HEK293 (cell line): Measurements from ENCODE around the gene RABGGTA.

Experiments used
- CTCF ChIA-PET: fragments of 350-600 bp; formaldehyde crosslinking; extraction: SDS; loops from one replicate; lab custom pipeline; 2021; ENCODE audit warnings: antibody characterized with exemption; lab: Yijun Ruan, JAX
- POLR2A ChIA-PET: fragments of 300-600 bp; formaldehyde crosslinking; extraction: SDS; loops from one replicate; lab custom pipeline; 2020; ENCODE audit warnings: antibody characterized with exemption, inconsistent platforms; lab: Yijun Ruan, JAX
- H3K27ac ChIP-seq: fragments of 200-500 bp; sonication (Bioruptor generic); 2 replicates; pipeline ENCODE4 v1.5.1; 2014; ENCODE audit warnings: low read depth, low read length, control low read depth, inconsistent platforms; ENCODE audit errors: extremely low read depth
- H3K36me3 ChIP-seq, 2 experiments: fragments of 200-500 bp in 1 of 2; sonication (Bioruptor generic) in 1 of 2; 1 replicate in 1 of 2; 2 replicates in 1 of 2; pipeline ENCODE4 v1.5.1; 2014 to 2017; ENCODE audit warnings: inconsistent platforms in 2 of 2, low read length in 2 of 2; ENCODE audit not compliant: control insufficient read depth in 2 of 2, insufficient read depth in 1 of 2
- H3K4me1 ChIP-seq: fragments of 200-500 bp; sonication (Bioruptor generic); 2 replicates; pipeline ENCODE4 v1.5.1; 2014; ENCODE audit warnings: mild to moderate bottlenecking, low read length, inconsistent platforms; ENCODE audit not compliant: control insufficient read depth, insufficient read depth
- H3K4me3 ChIP-seq: 2 replicates; pipeline ENCODE4 v1.5.1; 2011; ENCODE audit warnings: low read depth, mild to moderate bottlenecking, control low read depth, low read length, moderate library complexity
- H3K9me3 ChIP-seq: fragments of 200-500 bp; sonication (Bioruptor generic); 2 replicates; pipeline ENCODE4 v1.5.1; 2014; ENCODE audit warnings: low read depth, low read length, inconsistent platforms; ENCODE audit not compliant: control insufficient read depth, insufficient read depth
- EGR2 ChIP-seq: fragments of 450-650 bp; formaldehyde crosslinking; IDR thresholded peaks from 2 replicates; pipeline ENCODE4 v1.5.1; 2016; ENCODE audit warnings: low read depth, missing biosample characterization, missing genetic modification characterization
- FEZF1 ChIP-seq: fragments of 450-650 bp; formaldehyde crosslinking; IDR thresholded peaks from 2 replicates; pipeline ENCODE4 v1.5.1; 2016; ENCODE audit warnings: missing biosample characterization, missing genetic modification characterization
- HOXC10 ChIP-seq: sonication (generic); formaldehyde crosslinking; IDR thresholded peaks from 2 replicates; pipeline ENCODE4 v1.8.1; 2023; ENCODE audit warnings: mild to moderate bottlenecking, missing genetic modification reagents
- IKZF3 ChIP-seq: fragments of 450-650 bp; IDR thresholded peaks from 2 replicates; pipeline ENCODE4 v1.5.0; 2018; ENCODE audit warnings: missing biosample characterization, mild to moderate bottlenecking, missing genetic modification characterization, moderate library complexity
- OVOL3 ChIP-seq: fragments of 450-650 bp; formaldehyde crosslinking; IDR thresholded peaks from 2 replicates; pipeline ENCODE4 v1.5.1; 2016; ENCODE audit warnings: missing biosample characterization, missing genetic modification characterization
- RBAK ChIP-seq: fragments of 450-650 bp; formaldehyde crosslinking; IDR thresholded peaks from 2 replicates; pipeline ENCODE4 v1.5.1; 2016; ENCODE audit warnings: missing biosample characterization, missing genetic modification characterization
- TRIM28 ChIP-seq: IDR thresholded peaks from 2 replicates; pipeline ENCODE4 v1.6.1; 2011; ENCODE audit warnings: low read length, control low read depth, borderline replicate concordance
- ZBTB21 ChIP-seq: fragments of 450-650 bp; formaldehyde crosslinking; IDR thresholded peaks from 2 replicates; pipeline ENCODE4 v1.5.1; 2017; ENCODE audit warnings: missing biosample characterization, missing genetic modification characterization
- ZNF140 ChIP-seq: fragments of 450-650 bp; formaldehyde crosslinking; IDR thresholded peaks from 2 replicates; pipeline ENCODE4 v1.5.1; 2016; ENCODE audit warnings: missing biosample characterization, missing genetic modification characterization
- ZNF184 ChIP-seq: fragments of 450-650 bp; IDR thresholded peaks from 2 replicates; pipeline ENCODE4 v1.5.1; 2018; ENCODE audit warnings: missing biosample characterization, mild to moderate bottlenecking, missing genetic modification characterization
- ZNF214 ChIP-seq: fragments of 450-650 bp; formaldehyde crosslinking; IDR thresholded peaks from 2 replicates; pipeline ENCODE4 v1.5.1; 2017; ENCODE audit warnings: missing biosample characterization, mild to moderate bottlenecking, missing genetic modification characterization, borderline replicate concordance
- ZNF274 ChIP-seq, 2 experiments: fragments of 200-500 bp in 1 of 2; fragments of 450-650 bp in 1 of 2; sonication (Bioruptor generic) in 1 of 2; formaldehyde crosslinking in 1 of 2; IDR thresholded peaks; 2 replicates each; pipeline versions ENCODE4 v1.5.1 to v1.6.1; 2014 to 2016; ENCODE audit warnings: borderline replicate concordance in 1 of 2, inconsistent platforms in 1 of 2, low read length in 1 of 2, missing biosample characterization in 1 of 2, missing genetic modification characterization in 1 of 2
- ZNF311 ChIP-seq: fragments of 450-650 bp; formaldehyde crosslinking; IDR thresholded peaks from 2 replicates; pipeline ENCODE4 v1.5.1; 2017; ENCODE audit warnings: missing biosample characterization, missing genetic modification characterization, borderline replicate concordance
- ZNF335 ChIP-seq: fragments of 450-650 bp; formaldehyde crosslinking; conservative IDR thresholded peaks from 2 replicates; pipeline ENCODE4 v1.5.1; 2016; ENCODE audit warnings: missing biosample characterization, missing genetic modification characterization
- ZNF404 ChIP-seq: fragments of 450-650 bp; formaldehyde crosslinking; IDR thresholded peaks from 2 replicates; pipeline ENCODE4 v1.5.1; 2017; ENCODE audit warnings: missing biosample characterization, missing genetic modification characterization
- ZNF423 ChIP-seq: fragments of 450-650 bp; formaldehyde crosslinking; IDR thresholded peaks from 2 replicates; pipeline ENCODE4 v1.5.1; 2016; ENCODE audit warnings: missing biosample characterization, missing genetic modification characterization
- ZNF501 ChIP-seq: fragments of 450-650 bp; formaldehyde crosslinking; IDR thresholded peaks from 2 replicates; pipeline ENCODE4 v1.5.1; 2016; ENCODE audit warnings: missing biosample characterization, missing genetic modification characterization
- ZNF510 ChIP-seq: fragments of 450-650 bp; formaldehyde crosslinking; IDR thresholded peaks from 2 replicates; pipeline ENCODE4 v1.5.1; 2018; ENCODE audit warnings: mild to moderate bottlenecking, missing genetic modification characterization, missing biosample characterization; ENCODE audit not compliant: insufficient replicate concordance
- ZNF560 ChIP-seq: fragments of 450-650 bp; formaldehyde crosslinking; IDR thresholded peaks from 2 replicates; pipeline ENCODE4 v1.5.1; 2017; ENCODE audit warnings: missing biosample characterization, missing genetic modification characterization, borderline replicate concordance
- ZNF580 ChIP-seq: fragments of 450-650 bp; formaldehyde crosslinking; IDR thresholded peaks from 2 replicates; pipeline ENCODE4 v1.5.1; 2016; ENCODE audit warnings: missing biosample characterization, missing genetic modification characterization
- ZNF600 ChIP-seq: fragments of 450-650 bp; formaldehyde crosslinking; IDR thresholded peaks from 2 replicates; pipeline ENCODE4 v1.5.1; 2016; ENCODE audit warnings: missing biosample characterization, missing genetic modification characterization
- ZNF623 ChIP-seq: fragments of 450-650 bp; formaldehyde crosslinking; IDR thresholded peaks from 2 replicates; pipeline ENCODE4 v1.5.1; 2016; ENCODE audit warnings: missing biosample characterization, missing genetic modification characterization
- ZNF677 ChIP-seq: fragments of 450-650 bp; IDR thresholded peaks from 2 replicates; pipeline ENCODE4 v1.5.0; 2018; ENCODE audit warnings: missing biosample characterization, mild to moderate bottlenecking, missing genetic modification characterization, moderate library complexity
- ZSCAN18 ChIP-seq: fragments of 450-650 bp; formaldehyde crosslinking; IDR thresholded peaks from 2 replicates; pipeline ENCODE4 v1.5.1; 2016; ENCODE audit warnings: missing biosample characterization, missing genetic modification characterization
- TF ChIP-seq, protein P1 (sequence below): fragments of 450-650 bp; IDR thresholded peaks from 2 replicates; pipeline ENCODE4 v1.5.1; 2018; ENCODE audit warnings: missing biosample characterization, mild to moderate bottlenecking, missing genetic modification characterization
- TF ChIP-seq, protein P2 (sequence below): fragments of 450-650 bp; formaldehyde crosslinking; IDR thresholded peaks from 2 replicates; pipeline ENCODE4 v1.5.1; 2016; ENCODE audit warnings: missing biosample characterization, missing genetic modification characterization
- TF ChIP-seq, protein P3 (sequence below): fragments of 450-650 bp; formaldehyde crosslinking; IDR thresholded peaks from 2 replicates; pipeline ENCODE4 v1.5.1; 2016; ENCODE audit warnings: missing biosample characterization, missing genetic modification characterization
- TF ChIP-seq, protein P4 (sequence below): fragments of 450-650 bp; formaldehyde crosslinking; IDR thresholded peaks from 2 replicates; pipeline ENCODE4 v1.5.1; 2016; ENCODE audit warnings: missing biosample characterization, missing genetic modification characterization

RABGGTA gene

GRCh38 chr14:24278424-24278823, 7.0 kb upstream of the RABGGTA start (continued):
- TF ChIP-seq IKZF3 (tag by site-specific recombination), result no peak
- TF ChIP-seq, protein P1, sequence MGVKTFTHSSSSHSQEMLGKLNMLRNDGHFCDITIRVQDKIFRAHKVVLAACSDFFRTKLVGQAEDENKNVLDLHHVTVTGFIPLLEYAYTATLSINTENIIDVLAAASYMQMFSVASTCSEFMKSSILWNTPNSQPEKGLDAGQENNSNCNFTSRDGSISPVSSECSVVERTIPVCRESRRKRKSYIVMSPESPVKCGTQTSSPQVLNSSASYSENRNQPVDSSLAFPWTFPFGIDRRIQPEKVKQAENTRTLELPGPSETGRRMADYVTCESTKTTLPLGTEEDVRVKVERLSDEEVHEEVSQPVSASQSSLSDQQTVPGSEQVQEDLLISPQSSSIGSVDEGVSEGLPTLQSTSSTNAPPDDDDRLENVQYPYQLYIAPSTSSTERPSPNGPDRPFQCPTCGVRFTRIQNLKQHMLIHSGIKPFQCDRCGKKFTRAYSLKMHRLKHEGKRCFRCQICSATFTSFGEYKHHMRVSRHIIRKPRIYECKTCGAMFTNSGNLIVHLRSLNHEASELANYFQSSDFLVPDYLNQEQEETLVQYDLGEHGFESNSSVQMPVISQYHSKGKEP, result no peak
- TF ChIP-seq EGR2 (tag by site-specific recombination), result no peak
- no peak for TF ChIP-seq ZNF677
- no peak for TF ChIP-seq RBAK (tag by site-specific recombination)
- TF ChIP-seq FEZF1 (tag by site-specific recombination), result no peak

- CTCF ChIA-PET, result interaction anchor here (0.6 to 1.3 kb wide), 4 partner anchors 35 to 219 kb away, joined by 4 to 6 read pairs (median 5); partner anchors contain the start of gene TINF2
- POLR2A ChIA-PET, result interaction anchor here (0.5 kb wide), 1 partner anchor 107 kb away, joined by 3 read pairs; no protein-coding TSS in a partner anchor
- no peak overlapping the region for H3K27ac ChIP-seq
These were observed 6.4 kb upstream of the RABGGTA start for GRCh38 chr14:24277606-24278321.

DNA sequence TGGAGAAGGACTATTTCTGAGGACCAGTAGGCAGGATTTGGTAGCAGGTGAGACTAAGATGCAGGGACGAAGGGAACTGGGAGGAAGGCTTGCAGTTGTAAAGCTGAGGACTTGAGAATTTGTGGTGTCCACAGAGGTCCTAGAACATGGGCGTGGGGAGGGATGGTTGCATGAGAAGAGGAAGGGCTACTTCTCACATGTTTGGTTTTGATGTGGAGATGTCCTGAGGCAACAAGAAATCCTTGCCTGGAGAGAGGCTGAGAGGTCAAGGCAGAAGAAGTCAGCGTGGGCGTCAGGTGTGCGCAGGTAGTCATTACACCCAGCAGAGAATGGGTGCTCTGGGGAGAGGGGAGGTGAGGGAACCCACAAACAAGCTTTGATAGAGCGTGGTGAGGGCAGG, 5.7 kb upstream of the RABGGTA start:
- Histone ChIP-seq H3K9me3 (no peaks in the 10 kb centered on the region), H3K36me3 (no peaks in the 10 kb centered on the region), H3K4me1 (no peaks in the 10 kb centered on the region), H3K4me3 (no peak overlapping the region), H3K27ac (no peak overlapping the region)
- POLR2A ChIA-PET, result no interaction called here
- CTCF ChIA-PET, result interaction anchor here (0.6 to 1.3 kb wide), 2 partner anchors 132 to 218 kb away, joined by 4 to 5 read pairs; no protein-coding TSS in a partner anchor
- TF ChIP-seq ZNF623 (tag by site-specific recombination) (no peak), TRIM28 (no peak), ZNF510 (tag by site-specific recombination) (no peak), ZNF560 (no peak)
- TF ChIP-seq, protein P2, sequence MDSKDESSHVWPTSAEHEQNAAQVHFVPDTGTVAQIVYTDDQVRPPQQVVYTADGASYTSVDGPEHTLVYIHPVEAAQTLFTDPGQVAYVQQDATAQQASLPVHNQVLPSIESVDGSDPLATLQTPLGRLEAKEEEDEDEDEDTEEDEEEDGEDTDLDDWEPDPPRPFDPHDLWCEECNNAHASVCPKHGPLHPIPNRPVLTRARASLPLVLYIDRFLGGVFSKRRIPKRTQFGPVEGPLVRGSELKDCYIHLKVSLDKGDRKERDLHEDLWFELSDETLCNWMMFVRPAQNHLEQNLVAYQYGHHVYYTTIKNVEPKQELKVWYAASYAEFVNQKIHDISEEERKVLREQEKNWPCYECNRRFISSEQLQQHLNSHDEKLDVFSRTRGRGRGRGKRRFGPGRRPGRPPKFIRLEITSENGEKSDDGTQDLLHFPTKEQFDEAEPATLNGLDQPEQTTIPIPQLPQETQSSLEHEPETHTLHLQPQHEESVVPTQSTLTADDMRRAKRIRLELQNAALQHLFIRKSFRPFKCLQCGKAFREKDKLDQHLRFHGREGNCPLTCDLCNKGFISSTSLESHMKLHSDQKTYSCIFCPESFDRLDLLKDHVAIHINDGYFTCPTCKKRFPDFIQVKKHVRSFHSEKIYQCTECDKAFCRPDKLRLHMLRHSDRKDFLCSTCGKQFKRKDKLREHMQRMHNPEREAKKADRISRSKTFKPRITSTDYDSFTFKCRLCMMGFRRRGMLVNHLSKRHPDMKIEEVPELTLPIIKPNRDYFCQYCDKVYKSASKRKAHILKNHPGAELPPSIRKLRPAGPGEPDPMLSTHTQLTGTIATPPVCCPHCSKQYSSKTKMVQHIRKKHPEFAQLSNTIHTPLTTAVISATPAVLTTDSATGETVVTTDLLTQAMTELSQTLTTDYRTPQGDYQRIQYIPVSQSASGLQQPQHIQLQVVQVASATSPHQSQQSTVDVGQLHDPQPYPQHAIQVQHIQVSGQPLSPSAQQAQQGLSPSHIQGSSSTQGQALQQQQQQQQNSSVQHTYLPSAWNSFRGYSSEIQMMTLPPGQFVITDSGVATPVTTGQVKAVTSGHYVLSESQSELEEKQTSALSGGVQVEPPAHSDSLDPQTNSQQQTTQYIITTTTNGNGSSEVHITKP (tag by site-specific recombination), result no peak
- TF ChIP-seq, protein P3, sequence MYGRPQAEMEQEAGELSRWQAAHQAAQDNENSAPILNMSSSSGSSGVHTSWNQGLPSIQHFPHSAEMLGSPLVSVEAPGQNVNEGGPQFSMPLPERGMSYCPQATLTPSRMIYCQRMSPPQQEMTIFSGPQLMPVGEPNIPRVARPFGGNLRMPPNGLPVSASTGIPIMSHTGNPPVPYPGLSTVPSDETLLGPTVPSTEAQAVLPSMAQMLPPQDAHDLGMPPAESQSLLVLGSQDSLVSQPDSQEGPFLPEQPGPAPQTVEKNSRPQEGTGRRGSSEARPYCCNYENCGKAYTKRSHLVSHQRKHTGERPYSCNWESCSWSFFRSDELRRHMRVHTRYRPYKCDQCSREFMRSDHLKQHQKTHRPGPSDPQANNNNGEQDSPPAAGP (tag by site-specific recombination), result no peak

More at GRCh38 chr14:24277606-24278321, 6.4 kb upstream of the RABGGTA start:
- TF ChIP-seq ZNF600 (tag by site-specific recombination) (no peak), HOXC10 (CRISPR knock-in tag) (no peak), ZNF501 (tag by site-specific recombination) (no peak), ZNF580 (no peak), ZNF423 (no peak), ZNF140 (tag by site-specific recombination) (no peak), OVOL3 (tag by site-specific recombination) (no peak), ZNF311 (no peak), ZNF214 (tag by site-specific recombination) (no peak), ZSCAN18 (tag by site-specific recombination) (no peak), ZNF404 (tag by site-specific recombination) (no peak), ZBTB21 (tag by site-specific recombination) (no peak), ZNF274 (IDR thresholded peaks at IDR 0.05; ENCODE audit: low read length) (no peak), ZNF274 (tag by site-specific recombination; IDR thresholded peaks at IDR 0.05; ENCODE audit: borderline replicate concordance) (no peak), ZNF184 (no peak), ZNF335 (tag by site-specific recombination) (no peak)
- TF ChIP-seq, protein P4, sequence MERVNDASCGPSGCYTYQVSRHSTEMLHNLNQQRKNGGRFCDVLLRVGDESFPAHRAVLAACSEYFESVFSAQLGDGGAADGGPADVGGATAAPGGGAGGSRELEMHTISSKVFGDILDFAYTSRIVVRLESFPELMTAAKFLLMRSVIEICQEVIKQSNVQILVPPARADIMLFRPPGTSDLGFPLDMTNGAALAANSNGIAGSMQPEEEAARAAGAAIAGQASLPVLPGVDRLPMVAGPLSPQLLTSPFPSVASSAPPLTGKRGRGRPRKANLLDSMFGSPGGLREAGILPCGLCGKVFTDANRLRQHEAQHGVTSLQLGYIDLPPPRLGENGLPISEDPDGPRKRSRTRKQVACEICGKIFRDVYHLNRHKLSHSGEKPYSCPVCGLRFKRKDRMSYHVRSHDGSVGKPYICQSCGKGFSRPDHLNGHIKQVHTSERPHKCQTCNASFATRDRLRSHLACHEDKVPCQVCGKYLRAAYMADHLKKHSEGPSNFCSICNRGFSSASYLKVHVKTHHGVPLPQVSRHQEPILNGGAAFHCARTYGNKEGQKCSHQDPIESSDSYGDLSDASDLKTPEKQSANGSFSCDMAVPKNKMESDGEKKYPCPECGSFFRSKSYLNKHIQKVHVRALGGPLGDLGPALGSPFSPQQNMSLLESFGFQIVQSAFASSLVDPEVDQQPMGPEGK (tag by site-specific recombination), result no peak
- Histone ChIP-seq H3K4me3 (no peak overlapping the region), H3K36me3 (no peaks in the 10 kb centered on the region), H3K9me3 (no peaks in the 10 kb centered on the region), H3K4me1 (no peaks in the 10 kb centered on the region)
